ENCODE results near the gene SPZ1. TPM values are rescaled to one million over a fixed set of nuclear protein-coding genes. Genes with fewer than 3 reads are reported as not detected.

Gene SPZ1
- total and polyA plus RNA-seq, 12 donors, result not detected

- Histone ChIP-seq H3K9me3 (no peaks in the 10 kb centered on the region), H3K27me3 (peaks cover 0 to 3% (median 0%) of the 10 kb centered on the region in 7 donors), H3K27ac (no peak overlapping the region), H3K36me3 (no peaks in the 10 kb centered on the region), H3K4me1 (peaks cover 0 to under 1% (median 0%) of the 10 kb centered on the region in 9 donors), H3K4me3 (no peak overlapping the region)
- no peak for DNase-seq
- no peak for ATAC-seq
- intact Hi-C loops (cut with DNase I), result no loop called here
- WGBS, 2 donors, result 92 to 94% methylated on average over 6 of the region's 6 CpGs
- no peak for TF ChIP-seq CTCF (IDR thresholded peaks at IDR 0.05)
These were observed 45.1 kb downstream of the SPZ1 start for GRCh38 chr5:80364892-80365291.

- peaks cover 0 to 11% (median 0%) of the 10 kb centered on the region in 9 donors for H3K4me1 ChIP-seq
- H3K27me3 ChIP-seq, result peaks cover 0 to 7% (median 0%) of the 10 kb centered on the region in 7 donors
- H3K36me3 ChIP-seq, result no peaks in the 10 kb centered on the region
- no peak overlapping the region for H3K4me3 ChIP-seq
- 83 to 85% methylated on average over 4 of the region's 4 CpGs for WGBS, 2 donors
- H3K9me3 ChIP-seq, result peaks cover 0 to 3% (median 0%) of the 10 kb centered on the region in 11 donors
- ATAC-seq (no peak), DNase-seq (no peak)
- no peak overlapping the region for H3K27ac ChIP-seq
- no peak for TF ChIP-seq CTCF (IDR thresholded peaks at IDR 0.05)
- intact Hi-C loops (cut with DNase I), result no loop called here
These were observed 49.1 kb downstream of the SPZ1 start for GRCh38 chr5:80368661-80369480.

GRCh38 chr5:80369521-80369920, 49.7 kb downstream of the SPZ1 start:
- 92 to 94% methylated on average over 8 of the region's 8 CpGs for WGBS, 2 donors

GRCh38 chr5:80370390-80370789, 50.6 kb downstream of the SPZ1 start:
- peak overlapping the region in 1 of 10 donors; percentile 36 for H3K27ac ChIP-seq
- ATAC-seq, result no peak
- WGBS, 2 donors, result 62% methylated on average over 1 of the region's 1 CpG
- no peak for DNase-seq
- H3K9me3 ChIP-seq, result peaks cover 0 to 3% (median 0%) of the 10 kb centered on the region in 11 donors
- no peaks in the 10 kb centered on the region for H3K36me3 ChIP-seq
- TF ChIP-seq CTCF (IDR thresholded peaks at IDR 0.05), result no peak
- peaks cover 0 to 7% (median 0%) of the 10 kb centered on the region in 7 donors for H3K27me3 ChIP-seq
- intact Hi-C loops (cut with DNase I), result no loop called here
- H3K4me3 ChIP-seq, result no peak overlapping the region
- peaks cover 0 to 11% (median 0%) of the 10 kb centered on the region in 9 donors for H3K4me1 ChIP-seq

More at GRCh38 chr5:80369521-80369920, 49.7 kb downstream of the SPZ1 start:
- Histone ChIP-seq H3K36me3 (no peaks in the 10 kb centered on the region), H3K27ac (no peak overlapping the region), H3K4me1 (peaks cover 0 to 11% (median 0%) of the 10 kb centered on the region in 9 donors), H3K27me3 (peaks cover 0 to 4% (median 0%) of the 10 kb centered on the region in 7 donors), H3K9me3 (peaks cover 0 to 3% (median 0%) of the 10 kb centered on the region in 11 donors), H3K4me3 (no peak overlapping the region)
- intact Hi-C loops (cut with DNase I), result no loop called here
- no peak for DNase-seq
- no peak for TF ChIP-seq CTCF (IDR thresholded peaks at IDR 0.05)
- no peak for ATAC-seq

Other genes starting within 250 kb of the SPZ1 start
- 10 to 100 TPM; 13.2 to 21.9 (median 15.8) TPM for gene SERINC5, start 64.0 kb upstream of the SPZ1 start, total RNA-seq
- 1 to 10 TPM; 2.3 to 2.7 TPM for gene SERINC5, start 64.0 kb upstream of the SPZ1 start, polyA plus RNA-seq
- gene ZFYVE16, start 88.1 kb downstream of the SPZ1 start, total RNA-seq, result 10 to 100 TPM; 27.0 to 52.6 (median 44.0) TPM
- gene ZFYVE16, start 88.1 kb downstream of the SPZ1 start, polyA plus RNA-seq, result 10 to 100 TPM in 1 of 2 donors, 1 to 10 TPM in 1; 8.3 to 42.5 TPM
- 1 to 10 TPM; 1.3 to 2.8 (median 1.4) TPM for gene FAM151B, start 168.1 kb downstream of the SPZ1 start, total RNA-seq
- under 1 TPM; 0.39 to 0.88 TPM for gene FAM151B, start 168.1 kb downstream of the SPZ1 start, polyA plus RNA-seq